ENCODE measurements around the gene HIVEP3.

The HIVEP3 gene

DNA sequence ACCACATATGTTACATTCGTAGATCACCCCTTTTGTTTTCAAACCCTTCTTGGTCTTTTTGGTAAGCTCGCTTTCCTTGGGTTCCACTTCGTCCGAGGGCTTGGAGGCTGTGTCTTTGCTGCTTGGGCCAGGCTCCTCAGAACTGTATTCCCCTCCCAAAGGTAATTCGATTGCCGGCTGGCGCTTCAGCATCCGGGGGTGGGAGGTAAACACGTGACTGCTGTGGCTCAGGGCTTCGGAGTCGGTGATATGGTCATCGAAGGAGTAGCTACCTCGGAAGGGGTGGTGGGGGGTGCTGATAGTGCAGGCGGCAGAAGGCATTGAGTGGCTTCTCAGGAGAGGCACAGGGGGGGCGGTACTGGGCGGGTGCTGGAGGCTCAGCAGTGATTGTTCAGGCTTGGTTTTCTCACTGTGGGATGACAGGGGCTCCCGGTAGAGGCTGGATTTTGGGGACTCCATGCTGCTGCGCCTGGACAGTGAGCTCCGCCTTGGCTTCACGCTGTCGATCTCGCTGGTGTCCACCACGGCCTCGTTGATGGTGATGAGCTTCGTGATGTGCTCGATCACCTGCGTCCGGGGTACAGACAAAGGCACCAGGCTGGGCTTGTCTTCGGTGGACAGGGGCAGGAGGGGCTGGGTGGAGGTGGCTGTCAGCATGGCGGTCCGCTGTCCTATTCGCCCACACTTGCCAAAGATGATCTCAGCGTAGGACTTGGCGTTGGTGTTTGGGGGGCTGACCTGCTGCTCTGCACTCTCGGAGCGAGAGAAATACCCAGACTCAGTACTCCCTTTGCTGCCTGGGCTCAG lies 335.7 kb downstream of the HIVEP3 start:
- intact Hi-C loops (cut with micrococcal nuclease), result no loop called here
- Mint-ChIP-seq H3K4me3 (no peak overlapping the region), H3K9me3 (no peaks in the 10 kb centered on the region), H3K27me3 (no peaks in the 10 kb centered on the region), H3K4me1 (ENCODE audit: low read depth) (peaks cover 29% of the 10 kb centered on the region), H3K27ac (no peak overlapping the region), H3K36me3 (ENCODE audit: low read depth) (peaks cover 74% of the 10 kb centered on the region)

DNA sequence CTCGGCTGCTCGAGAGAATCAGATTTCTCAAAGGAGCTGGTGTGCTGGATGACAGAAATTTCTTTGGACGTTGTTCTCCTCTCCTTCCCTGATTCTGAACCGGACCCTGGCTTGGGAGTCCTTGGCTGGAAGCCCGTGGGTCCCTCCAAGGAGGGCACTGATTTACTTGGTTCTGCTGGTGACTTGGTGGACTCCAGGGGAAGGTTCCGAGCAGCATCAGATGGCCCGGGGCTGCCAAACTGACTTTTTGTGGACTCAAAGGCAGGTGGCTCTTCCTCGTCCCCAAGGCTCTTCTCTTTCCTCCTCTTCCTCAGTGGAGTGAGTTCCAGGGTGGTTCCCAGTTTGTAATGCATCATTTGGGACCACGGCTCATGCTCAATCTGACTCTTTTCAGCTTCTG lies 336.4 kb downstream of the HIVEP3 start:
- intact Hi-C loops (cut with micrococcal nuclease), result no loop called here
- Mint-ChIP-seq H3K4me1 (ENCODE audit: low read depth) (peaks cover 29% of the 10 kb centered on the region), H3K27me3 (no peaks in the 10 kb centered on the region), H3K27ac (no peak overlapping the region), H3K9me3 (no peaks in the 10 kb centered on the region), H3K36me3 (ENCODE audit: low read depth) (peaks cover 67% of the 10 kb centered on the region), H3K4me3 (no peak overlapping the region)

DNA sequence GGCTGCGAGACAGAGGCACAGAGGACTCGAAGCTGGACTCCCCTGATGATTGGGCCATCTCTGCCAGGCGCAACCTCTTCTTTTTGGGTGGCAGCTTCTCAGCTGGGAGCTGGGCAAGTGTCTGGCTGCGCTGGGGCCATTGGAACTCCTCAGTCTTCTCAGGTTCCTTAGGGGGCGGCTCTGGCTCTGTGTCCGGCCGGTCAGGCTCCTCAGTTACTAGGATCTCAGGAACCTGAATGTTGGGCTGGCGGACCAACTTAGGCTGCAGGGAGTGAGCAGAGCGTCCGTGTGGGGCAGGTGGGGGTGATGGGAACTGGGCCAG lies 336.8 kb downstream of the HIVEP3 start:
- no peak overlapping the region for H3K4me3 Mint-ChIP-seq
- H3K36me3 Mint-ChIP-seq (ENCODE audit: low read depth), result peaks cover 66% of the 10 kb centered on the region
- no peaks in the 10 kb centered on the region for H3K9me3 Mint-ChIP-seq
- no peaks in the 10 kb centered on the region for H3K27me3 Mint-ChIP-seq
- intact Hi-C loops (cut with micrococcal nuclease), result no loop called here
- H3K4me1 Mint-ChIP-seq (ENCODE audit: low read depth), result peaks cover 29% of the 10 kb centered on the region
- no peak overlapping the region for H3K27ac Mint-ChIP-seq

DNA sequence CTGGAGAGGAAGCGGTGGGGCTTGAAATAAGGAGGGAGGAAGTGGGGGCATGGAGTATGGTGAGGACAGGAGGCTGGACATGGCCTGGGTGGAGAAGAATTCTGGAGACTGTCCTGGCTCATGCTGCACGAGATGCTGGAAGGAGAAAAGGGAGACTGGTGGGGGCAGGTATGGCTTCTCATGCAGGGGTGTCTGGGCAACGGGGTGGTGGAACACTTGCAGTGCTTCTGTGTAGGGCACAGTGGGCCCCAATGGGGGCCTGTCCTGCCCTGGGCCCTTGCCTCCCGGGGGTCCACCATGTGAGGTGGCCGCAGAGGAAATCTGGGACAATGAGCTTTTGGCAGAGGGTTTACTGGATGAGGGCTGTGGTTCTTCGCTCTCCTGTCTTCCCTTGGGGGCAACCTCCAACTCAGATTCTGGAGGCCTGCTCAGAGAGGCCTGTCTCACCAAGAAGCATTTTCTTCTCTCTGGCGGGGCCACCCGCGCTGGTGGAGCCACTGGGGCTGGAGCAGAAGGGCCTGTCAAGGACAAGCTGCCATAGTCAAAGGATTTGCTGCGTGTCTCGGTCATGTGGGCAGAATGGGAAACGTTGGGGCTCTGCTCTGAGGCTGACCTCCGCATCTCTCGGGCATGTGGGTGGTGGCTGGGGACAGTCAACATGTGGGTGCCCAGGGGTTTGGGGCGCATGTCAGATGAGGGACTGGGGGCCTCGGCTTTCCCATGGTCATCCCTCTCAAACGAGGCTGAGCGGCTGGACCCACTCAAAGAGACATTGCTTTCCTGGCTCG lies 337.3 kb downstream of the HIVEP3 start:
- no peak overlapping the region for H3K27ac Mint-ChIP-seq
- H3K36me3 Mint-ChIP-seq (ENCODE audit: low read depth), result peaks cover 66% of the 10 kb centered on the region
- intact Hi-C loops (cut with micrococcal nuclease), result no loop called here
- H3K9me3 Mint-ChIP-seq, result no peaks in the 10 kb centered on the region
- H3K27me3 Mint-ChIP-seq, result no peaks in the 10 kb centered on the region
- H3K4me3 Mint-ChIP-seq, result no peak overlapping the region
- H3K4me1 Mint-ChIP-seq (ENCODE audit: low read depth), result peaks cover 29% of the 10 kb centered on the region

DNA sequence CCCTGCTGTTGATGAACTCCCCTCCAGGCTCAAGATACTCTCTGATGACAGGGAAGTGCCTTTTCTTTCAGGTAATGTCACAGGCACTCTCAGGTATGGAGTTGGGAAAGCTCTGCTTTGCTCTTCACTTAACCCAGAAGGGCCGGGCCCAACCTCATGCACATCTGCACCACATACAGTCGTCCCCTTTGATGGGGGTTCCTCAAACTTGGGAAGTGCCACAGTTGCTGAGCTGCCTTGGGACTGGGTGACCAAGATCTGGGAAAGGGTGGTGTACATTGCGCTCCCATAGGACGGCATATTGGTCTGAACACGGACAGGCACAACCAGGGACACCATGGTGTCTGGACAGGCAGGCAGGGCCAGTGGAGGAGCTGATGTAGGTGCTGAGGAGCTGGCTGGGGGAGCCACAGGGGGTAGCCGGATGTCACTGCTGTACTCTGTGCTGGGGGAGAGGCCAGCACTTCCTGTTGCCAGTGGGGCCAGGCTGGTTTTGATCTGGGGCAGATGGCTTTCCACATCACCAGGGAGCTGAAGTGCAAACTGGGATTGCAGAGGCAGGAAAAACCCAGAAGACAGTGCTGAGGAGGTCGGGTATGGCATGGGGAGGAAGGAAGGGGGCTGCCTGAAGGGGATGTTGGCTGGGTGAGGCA lies 338.1 kb downstream of the HIVEP3 start:
- H3K27ac Mint-ChIP-seq, result no peak overlapping the region
- intact Hi-C loops (cut with micrococcal nuclease), result no loop called here
- H3K4me3 Mint-ChIP-seq, result no peak overlapping the region
- H3K27me3 Mint-ChIP-seq, result no peaks in the 10 kb centered on the region
- H3K36me3 Mint-ChIP-seq (ENCODE audit: low read depth), result peaks cover 70% of the 10 kb centered on the region
- H3K4me1 Mint-ChIP-seq (ENCODE audit: low read depth), result peaks cover 29% of the 10 kb centered on the region
- no peaks in the 10 kb centered on the region for H3K9me3 Mint-ChIP-seq

DNA sequence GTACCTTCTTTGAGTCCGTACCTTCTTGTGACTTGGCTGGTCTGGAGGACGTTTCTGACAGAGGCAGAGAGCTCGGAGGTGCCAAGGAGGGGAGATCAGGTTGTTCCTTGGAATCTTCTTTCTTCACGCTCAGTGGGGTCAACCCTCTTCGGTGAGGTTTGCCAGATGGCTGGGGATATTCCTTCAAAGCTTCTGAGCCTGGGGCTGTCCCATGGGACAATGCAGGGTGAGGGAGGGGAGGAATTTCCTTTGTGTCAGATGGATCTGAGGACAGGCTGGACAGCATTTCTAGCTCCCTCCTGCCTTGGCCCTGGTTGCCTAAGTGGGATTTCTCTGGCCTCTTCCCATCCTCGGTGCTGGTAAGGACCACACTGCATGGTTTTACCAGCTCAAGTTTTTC lies 338.7 kb downstream of the HIVEP3 start:
- H3K27me3 Mint-ChIP-seq, result no peaks in the 10 kb centered on the region
- no peak overlapping the region for H3K4me3 Mint-ChIP-seq
- peaks cover 71% of the 10 kb centered on the region for H3K36me3 Mint-ChIP-seq (ENCODE audit: low read depth)
- intact Hi-C loops (cut with micrococcal nuclease), result no loop called here
- peaks cover 29% of the 10 kb centered on the region for H3K4me1 Mint-ChIP-seq (ENCODE audit: low read depth)
- no peak overlapping the region for H3K27ac Mint-ChIP-seq
- H3K9me3 Mint-ChIP-seq, result no peaks in the 10 kb centered on the region

DNA sequence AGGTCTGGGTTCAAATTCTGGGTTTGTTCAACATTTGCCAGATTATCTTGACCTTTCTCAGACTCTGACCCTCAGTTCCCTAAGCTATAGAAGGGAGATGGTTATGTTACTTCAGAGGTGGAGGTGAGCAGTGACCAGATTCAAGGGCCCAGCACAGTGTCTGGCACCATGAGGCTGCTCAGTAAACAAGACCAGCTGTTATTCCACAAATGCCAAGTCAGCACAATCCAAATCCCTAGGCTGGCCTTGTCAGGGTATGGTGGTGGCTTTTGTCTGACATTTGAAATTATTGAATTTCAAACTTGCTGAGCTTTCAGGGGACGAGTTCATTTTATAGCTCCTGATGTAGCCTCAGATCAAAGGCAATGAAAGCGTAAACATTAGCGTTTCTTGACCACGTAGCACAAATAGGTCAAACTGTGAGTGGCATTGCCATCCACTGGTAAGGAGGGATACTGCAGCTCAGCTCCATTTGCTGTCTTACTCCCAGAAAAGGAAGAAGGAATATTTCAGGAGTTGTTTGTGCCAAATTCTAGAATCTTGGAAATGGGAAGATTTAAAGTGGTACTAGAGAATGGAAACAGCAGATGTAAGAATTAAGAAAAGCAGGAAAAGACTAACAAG lies 339.9 kb downstream of the HIVEP3 start:
- intact Hi-C loops (cut with micrococcal nuclease), result no loop called here
- peaks cover 66% of the 10 kb centered on the region for H3K36me3 Mint-ChIP-seq (ENCODE audit: low read depth)
- no peaks in the 10 kb centered on the region for H3K27me3 Mint-ChIP-seq
- no peak overlapping the region for H3K4me3 Mint-ChIP-seq
- peaks cover 37% of the 10 kb centered on the region for H3K4me1 Mint-ChIP-seq (ENCODE audit: low read depth)
- H3K9me3 Mint-ChIP-seq, result no peaks in the 10 kb centered on the region
- no peak overlapping the region for H3K27ac Mint-ChIP-seq

DNA sequence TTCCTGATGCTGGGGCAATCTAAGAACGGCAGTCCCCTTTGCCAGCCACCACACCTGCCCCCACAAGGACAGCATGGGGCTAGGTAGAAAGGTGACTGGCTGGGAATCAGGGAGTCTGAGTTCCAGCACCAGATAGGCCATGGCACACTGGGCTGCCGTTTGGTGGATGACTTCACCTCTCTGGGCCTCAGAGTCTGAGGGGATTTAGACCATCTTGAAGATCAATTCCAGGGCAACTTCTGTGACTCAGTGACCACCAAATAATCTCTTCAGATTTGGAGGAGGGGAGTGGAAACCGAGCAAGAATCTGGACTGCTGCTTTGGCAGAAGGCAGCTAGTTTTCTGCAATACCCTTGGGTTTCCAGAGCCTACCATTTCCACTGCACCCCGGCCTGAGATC lies 342.1 kb downstream of the HIVEP3 start:
- H3K27ac Mint-ChIP-seq, result no peak overlapping the region
- H3K4me3 Mint-ChIP-seq, result no peak overlapping the region
- H3K36me3 Mint-ChIP-seq (ENCODE audit: low read depth), result peaks cover 65% of the 10 kb centered on the region
- H3K9me3 Mint-ChIP-seq, result no peaks in the 10 kb centered on the region
- H3K27me3 Mint-ChIP-seq, result no peaks in the 10 kb centered on the region
- intact Hi-C loops (cut with micrococcal nuclease), result no loop called here
- H3K4me1 Mint-ChIP-seq (ENCODE audit: low read depth), result peaks cover 28% of the 10 kb centered on the region

DNA sequence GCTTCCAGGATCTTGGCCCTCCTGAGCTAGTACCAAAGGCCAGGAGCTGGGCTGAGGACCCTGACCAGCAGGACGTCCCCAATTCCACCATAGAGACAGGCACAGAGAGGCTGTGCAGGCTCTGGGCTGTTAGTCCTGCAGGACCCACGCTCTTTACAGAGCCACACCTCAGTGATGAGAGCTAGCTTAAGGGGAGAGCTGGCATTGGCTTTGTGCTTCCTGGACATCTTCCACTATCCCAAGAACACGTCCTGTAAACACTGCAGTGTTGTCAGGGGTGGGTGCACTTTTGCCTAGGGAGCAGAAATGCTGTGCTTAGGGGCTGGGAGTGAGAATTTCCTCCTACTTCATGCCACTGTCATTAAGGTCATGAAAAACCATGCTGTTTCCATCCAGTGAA lies 342.5 kb downstream of the HIVEP3 start:
- H3K4me1 Mint-ChIP-seq (ENCODE audit: low read depth), result peaks cover 24% of the 10 kb centered on the region
- H3K36me3 Mint-ChIP-seq (ENCODE audit: low read depth), result peaks cover 65% of the 10 kb centered on the region
- no peaks in the 10 kb centered on the region for H3K27me3 Mint-ChIP-seq
- H3K27ac Mint-ChIP-seq, result no peak overlapping the region
- intact Hi-C loops (cut with micrococcal nuclease), result no loop called here
- H3K4me3 Mint-ChIP-seq, result no peak overlapping the region
- H3K9me3 Mint-ChIP-seq, result no peaks in the 10 kb centered on the region

DNA sequence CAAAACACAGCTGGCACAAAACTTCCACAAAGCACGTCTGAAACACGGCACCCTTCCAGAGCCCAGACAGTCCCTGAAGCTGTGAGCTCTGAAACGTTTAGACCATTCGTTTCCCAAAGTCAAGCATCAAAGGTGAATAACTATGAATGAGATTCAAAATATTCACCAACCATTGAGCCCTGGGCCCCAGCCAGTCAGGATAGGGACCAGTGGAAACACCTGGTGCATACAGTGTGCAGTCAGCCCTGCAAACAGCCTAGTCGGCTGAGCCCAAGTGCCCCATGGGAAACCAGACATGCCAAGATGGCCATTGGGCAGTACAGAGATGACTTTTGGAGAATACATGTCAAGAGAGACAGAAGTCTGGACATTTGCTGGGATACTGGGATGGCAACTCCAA lies 343.9 kb downstream of the HIVEP3 start:
- Mint-ChIP-seq H3K27me3 (no peaks in the 10 kb centered on the region), H3K36me3 (ENCODE audit: low read depth) (peaks cover 65% of the 10 kb centered on the region), H3K4me3 (no peak overlapping the region), H3K9me3 (no peaks in the 10 kb centered on the region), H3K4me1 (ENCODE audit: low read depth) (peaks cover 18% of the 10 kb centered on the region), H3K27ac (no peak overlapping the region)
- intact Hi-C loops (cut with micrococcal nuclease), result loop anchor here (1.0 to 2.0 kb wide), 2 partner anchors 228 to 598 kb away; no protein-coding TSS in a partner anchor

DNA sequence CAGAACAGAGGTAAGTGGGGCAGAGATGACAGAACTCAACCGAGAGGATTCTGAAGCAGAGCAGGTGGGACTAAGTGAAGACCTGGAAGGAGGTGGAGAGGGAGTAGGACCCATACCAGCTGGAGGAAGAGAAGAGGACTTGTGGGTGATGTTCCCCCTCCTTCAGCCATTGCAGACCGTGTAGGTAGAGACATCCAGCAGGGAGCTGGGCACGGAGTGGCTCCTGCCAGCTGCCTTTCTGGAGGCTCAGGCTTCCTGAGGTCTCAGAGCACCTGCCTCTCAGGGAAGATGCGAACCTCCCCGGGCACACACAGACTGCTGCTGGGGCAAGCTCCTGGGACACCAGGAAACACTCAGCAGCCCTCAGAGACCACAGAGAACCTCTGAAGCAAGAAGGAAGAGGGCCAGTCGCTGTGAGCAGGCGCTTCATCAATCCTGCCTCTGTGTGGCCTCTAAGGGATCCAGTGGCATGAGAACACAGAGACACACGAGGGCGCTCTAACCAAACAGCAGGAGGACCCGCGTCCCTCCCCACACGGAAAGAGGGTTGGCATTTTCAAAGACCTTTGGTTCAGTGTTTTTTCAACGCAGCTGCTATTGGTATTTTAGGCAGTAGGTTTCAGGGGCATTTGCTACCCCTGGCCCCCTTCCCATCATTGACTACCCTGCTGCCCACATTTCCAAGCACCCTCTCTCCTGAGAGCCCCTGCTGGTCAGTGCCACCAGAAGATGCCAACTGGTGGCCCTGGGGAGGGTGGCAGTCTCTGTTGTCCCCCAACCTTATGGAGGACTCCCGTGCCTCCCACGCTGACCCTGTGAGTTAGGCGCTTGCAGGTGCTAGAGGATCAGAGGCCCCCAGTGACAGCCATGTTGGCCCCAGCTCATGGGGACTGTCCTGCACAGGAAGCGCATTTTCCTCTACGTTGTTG lies 344.7 kb downstream of the HIVEP3 start:
- no peaks in the 10 kb centered on the region for H3K27me3 Mint-ChIP-seq
- H3K4me1 Mint-ChIP-seq (ENCODE audit: low read depth), result peaks cover 15% of the 10 kb centered on the region
- intact Hi-C loops (cut with micrococcal nuclease), result loop anchor here (1.0 to 2.0 kb wide), 2 partner anchors 229 to 599 kb away; no protein-coding TSS in a partner anchor
- H3K36me3 Mint-ChIP-seq (ENCODE audit: low read depth), result peaks cover 66% of the 10 kb centered on the region
- no peaks in the 10 kb centered on the region for H3K9me3 Mint-ChIP-seq
- H3K4me3 Mint-ChIP-seq, result no peak overlapping the region
- H3K27ac Mint-ChIP-seq, result peak overlapping the region; percentile 56

DNA sequence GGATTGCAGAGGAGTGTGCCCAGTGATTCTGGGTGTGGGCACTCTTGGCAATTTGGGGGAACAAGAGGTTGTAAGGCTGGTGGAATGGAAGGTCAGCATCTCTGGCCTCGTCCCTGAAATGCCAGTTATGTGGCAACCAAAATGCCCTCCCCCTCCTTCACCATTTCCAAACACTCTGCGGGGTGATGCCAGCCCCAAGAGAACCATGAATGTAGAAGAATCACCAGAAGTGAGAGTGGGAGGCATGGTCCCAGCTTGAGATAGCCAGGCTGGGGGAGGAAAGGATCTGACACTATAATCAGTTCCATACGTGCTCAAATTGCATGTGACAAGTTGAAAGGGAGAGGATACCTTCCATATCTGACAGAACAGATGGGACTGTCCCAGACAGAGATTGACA lies 345.5 kb downstream of the HIVEP3 start:
- H3K4me3 Mint-ChIP-seq, result no peak overlapping the region
- H3K4me1 Mint-ChIP-seq (ENCODE audit: low read depth), result peaks cover 15% of the 10 kb centered on the region
- intact Hi-C loops (cut with micrococcal nuclease), result no loop called here
- peak overlapping the region; percentile 56 for H3K27ac Mint-ChIP-seq
- peaks cover 72% of the 10 kb centered on the region for H3K36me3 Mint-ChIP-seq (ENCODE audit: low read depth)
- no peaks in the 10 kb centered on the region for H3K9me3 Mint-ChIP-seq
- H3K27me3 Mint-ChIP-seq, result no peaks in the 10 kb centered on the region

DNA sequence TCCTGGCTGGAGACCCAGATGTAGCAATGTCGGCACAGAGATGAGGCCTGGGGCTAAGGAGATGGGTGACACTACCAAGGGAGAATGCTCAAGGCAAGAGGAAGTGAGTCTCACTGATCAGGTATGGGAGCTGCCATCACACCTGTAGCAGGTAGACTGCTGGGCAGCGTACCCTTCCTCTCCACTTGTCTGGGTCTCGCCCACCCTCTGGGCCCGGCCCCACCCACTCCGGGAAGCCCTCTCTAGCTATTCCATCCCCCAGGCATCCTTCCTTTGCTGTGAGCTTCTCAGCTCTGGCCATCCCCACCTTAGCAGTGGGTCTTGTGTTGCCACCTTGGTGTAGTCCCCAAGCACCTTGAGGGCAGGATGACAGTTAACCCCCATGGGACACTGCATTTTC lies 346.5 kb downstream of the HIVEP3 start:
- Mint-ChIP-seq H3K4me1 (ENCODE audit: low read depth) (peaks cover 19% of the 10 kb centered on the region), H3K9me3 (no peaks in the 10 kb centered on the region), H3K36me3 (ENCODE audit: low read depth) (peaks cover 78% of the 10 kb centered on the region), H3K4me3 (no peak overlapping the region), H3K27ac (no peak overlapping the region), H3K27me3 (no peaks in the 10 kb centered on the region)
- intact Hi-C loops (cut with micrococcal nuclease), result no loop called here
